Measurements from ENCODE around the gene SLC30A7. TPM values are rescaled to one million over a fixed set of nuclear protein-coding genes. Genes with fewer than 3 reads are reported as not detected.

Gene SLC30A7
- total RNA-seq, 2 donors from 2014 or later, result 21.7 to 26.2 TPM

GRCh38 chr1:101027194-101027772 is 131.4 kb downstream of the SLC30A7 start:
- Histone ChIP-seq H3K36me3 (ENCODE audit: control insufficient read depth, insufficient read depth, low read length) (peaks cover 12% of the 10 kb centered on the region), H3K27me3 (ENCODE audit: control insufficient read depth, insufficient read depth, low read length, poor library complexity, severe bottlenecking) (no peaks in the 10 kb centered on the region), H3K9ac (ENCODE audit: extremely low read depth, low read length, poor library complexity, severe bottlenecking) (no peak overlapping the region), H3K4me3 (ENCODE audit: low read length) (peak overlapping the region; percentile 96), H3K4me1 (ENCODE audit: control insufficient read depth, insufficient read depth, low read length) (peaks cover 15% of the 10 kb centered on the region), H3K27ac (ENCODE audit: low read depth, low read length) (no peak overlapping the region), H3K9me3 (ENCODE audit: control insufficient read depth, low read length) (no peaks in the 10 kb centered on the region)
- H3K27me3 Mint-ChIP-seq (ENCODE audit: insufficient read depth), result no peaks in the 10 kb centered on the region
- no peaks in the 10 kb centered on the region for H3K9me3 Mint-ChIP-seq
- TF ChIP-seq CTCF (conservative IDR thresholded peaks at IDR 0.05), result no peak
- no peak overlapping the region for H3K27ac Mint-ChIP-seq
- no peak for DNase-seq
- no peak overlapping the region for H3K4me3 Mint-ChIP-seq
- H3K36me3 Mint-ChIP-seq (ENCODE audit: low read depth), result peaks cover 7% of the 10 kb centered on the region
- H3K4me1 Mint-ChIP-seq, result peaks cover 32% of the 10 kb centered on the region
- 94 to 95% methylated on average over 3 to 5 of the region's 6 CpGs for WGBS, 2 experiments (ENCODE audit: insufficient coverage in 1 of 2, insufficient read length in 1 of 2)

- Histone ChIP-seq H3K4me1 (ENCODE audit: control insufficient read depth, insufficient read depth, low read length) (peaks cover 15% of the 10 kb centered on the region), H3K36me3 (ENCODE audit: control insufficient read depth, insufficient read depth, low read length) (peaks cover 4% of the 10 kb centered on the region), H3K4me3 (ENCODE audit: low read length) (peak overlapping the region; percentile 27), H3K27ac (ENCODE audit: low read depth, low read length) (no peak overlapping the region), H3K9me3 (ENCODE audit: control insufficient read depth, low read length) (no peaks in the 10 kb centered on the region), H3K27me3 (ENCODE audit: control insufficient read depth, insufficient read depth, low read length, poor library complexity, severe bottlenecking) (no peaks in the 10 kb centered on the region), H3K9ac (ENCODE audit: extremely low read depth, low read length, poor library complexity, severe bottlenecking) (no peak overlapping the region)
- Mint-ChIP-seq H3K27ac (no peak overlapping the region), H3K4me1 (peaks cover 32% of the 10 kb centered on the region), H3K9me3 (no peaks in the 10 kb centered on the region), H3K27me3 (ENCODE audit: insufficient read depth) (no peaks in the 10 kb centered on the region), H3K36me3 (ENCODE audit: low read depth) (peaks cover 7% of the 10 kb centered on the region), H3K4me3 (no peak overlapping the region)
- 75% methylated on average over 2 of the region's 2 CpGs; no CpG with 5 or more reads in 1 of the 2 experiments for WGBS, 2 experiments (ENCODE audit: insufficient coverage in 1 of 2, insufficient read length in 1 of 2)
- no peak for TF ChIP-seq CTCF (conservative IDR thresholded peaks at IDR 0.05)
- DNase-seq, result no peak
These were observed 132.6 kb downstream of the SLC30A7 start for GRCh38 chr1:101028466-101028865.

- H3K9me3 Mint-ChIP-seq, result no peaks in the 10 kb centered on the region
These were observed 133.3 kb downstream of the SLC30A7 start for GRCh38 chr1:101029184-101029583.

More at GRCh38 chr1:101029184-101029583, 133.3 kb downstream of the SLC30A7 start:
- Histone ChIP-seq H3K4me3 (ENCODE audit: low read length) (peak overlapping the region; percentile 16), H3K36me3 (ENCODE audit: control insufficient read depth, insufficient read depth, low read length) (no peaks in the 10 kb centered on the region), H3K27me3 (ENCODE audit: control insufficient read depth, insufficient read depth, low read length, poor library complexity, severe bottlenecking) (no peaks in the 10 kb centered on the region), H3K9ac (ENCODE audit: extremely low read depth, low read length, poor library complexity, severe bottlenecking) (no peak overlapping the region), H3K4me1 (ENCODE audit: control insufficient read depth, insufficient read depth, low read length) (peaks cover 15% of the 10 kb centered on the region), H3K27ac (ENCODE audit: low read depth, low read length) (no peak overlapping the region), H3K9me3 (ENCODE audit: control insufficient read depth, low read length) (no peaks in the 10 kb centered on the region)
- no peak for DNase-seq
- no peak overlapping the region for H3K4me3 Mint-ChIP-seq
- no peak overlapping the region for H3K27ac Mint-ChIP-seq
- WGBS, 2 experiments (ENCODE audit: insufficient coverage in 1 of 2, insufficient read length in 1 of 2), result 100% methylated on average over 1 of the region's 1 CpG; no CpG with 5 or more reads in 1 of the 2 experiments
- H3K36me3 Mint-ChIP-seq (ENCODE audit: low read depth), result peaks cover 7% of the 10 kb centered on the region
- TF ChIP-seq CTCF (conservative IDR thresholded peaks at IDR 0.05), result no peak
- peaks cover 32% of the 10 kb centered on the region for H3K4me1 Mint-ChIP-seq
- H3K27me3 Mint-ChIP-seq (ENCODE audit: insufficient read depth), result no peaks in the 10 kb centered on the region

All from endodermal cell (in vitro differentiated cells).